Neuron (in vitro differentiated cells): Measurements from ENCODE around the gene LRRC8C.
"Not testable (repeated sequence)": the region's sequence is repeated elsewhere in the genome, so short reads cannot be mapped to it uniquely, and the experiment has no call there.

Source experiments
- H2AFZ ChIP-seq: one replicate; pipeline ENCODE4 v1.6.1; 2013; ENCODE audit warnings: low read depth, mild to moderate bottlenecking, inconsistent platforms, low read length, moderate library complexity
- H3K27me3 ChIP-seq: one replicate; pipeline ENCODE4 v1.6.1; 2013; ENCODE audit warnings: low read length; ENCODE audit not compliant: insufficient read depth
- H3K36me3 ChIP-seq: one replicate; pipeline ENCODE4 v1.6.1; 2013; ENCODE audit warnings: low read length; ENCODE audit not compliant: insufficient read depth
- H3K4me1 ChIP-seq: one replicate; pipeline ENCODE4 v1.6.1; 2013; ENCODE audit warnings: low read length; ENCODE audit not compliant: insufficient read depth
- H3K4me3 ChIP-seq: 2 replicates; pipeline ENCODE4 v1.5.1; 2013; ENCODE audit warnings: mild to moderate bottlenecking, low read length, moderate library complexity
- H3K9me3 ChIP-seq: one replicate; pipeline ENCODE4 v1.6.1; 2013; ENCODE audit warnings: low read length

LRRC8C gene

DNA sequence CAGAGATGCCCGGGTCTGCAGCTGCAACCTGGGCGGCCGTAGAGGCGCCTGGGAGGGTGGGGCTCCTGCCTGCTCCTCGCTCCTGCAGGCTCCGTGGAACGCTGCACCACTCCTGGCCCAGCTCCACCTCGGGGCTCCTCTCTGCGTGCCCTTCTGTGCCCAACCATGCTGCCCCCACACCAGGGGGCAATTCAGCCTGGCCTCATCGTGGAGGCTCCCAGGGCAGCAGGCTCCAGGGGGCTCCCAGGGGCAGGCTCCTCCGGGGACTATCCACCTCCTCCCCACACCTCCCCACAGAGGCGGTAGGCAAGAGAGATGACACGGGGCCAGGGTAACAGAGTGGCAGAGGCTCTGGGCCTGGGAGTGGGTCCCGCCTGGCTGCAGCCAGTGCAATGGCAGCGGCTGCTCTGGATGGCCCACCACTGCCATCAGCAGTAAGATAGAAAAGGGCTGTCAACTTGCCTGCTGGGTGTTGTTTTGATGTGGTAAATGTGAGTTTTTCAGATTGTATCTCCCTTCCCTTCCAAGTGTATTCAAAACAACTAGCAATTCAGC, 22.4 kb upstream of the LRRC8C start:
- no peaks in the 10 kb centered on the region for H3K36me3 ChIP-seq
- no peaks in the 10 kb centered on the region for H3K27me3 ChIP-seq
- no peaks in the 10 kb centered on the region for H3K9me3 ChIP-seq
- H3K4me1 ChIP-seq = no peaks in the 10 kb centered on the region
- H2AFZ ChIP-seq = no peak overlapping the region
- H3K4me3 ChIP-seq = no peak overlapping the region

DNA sequence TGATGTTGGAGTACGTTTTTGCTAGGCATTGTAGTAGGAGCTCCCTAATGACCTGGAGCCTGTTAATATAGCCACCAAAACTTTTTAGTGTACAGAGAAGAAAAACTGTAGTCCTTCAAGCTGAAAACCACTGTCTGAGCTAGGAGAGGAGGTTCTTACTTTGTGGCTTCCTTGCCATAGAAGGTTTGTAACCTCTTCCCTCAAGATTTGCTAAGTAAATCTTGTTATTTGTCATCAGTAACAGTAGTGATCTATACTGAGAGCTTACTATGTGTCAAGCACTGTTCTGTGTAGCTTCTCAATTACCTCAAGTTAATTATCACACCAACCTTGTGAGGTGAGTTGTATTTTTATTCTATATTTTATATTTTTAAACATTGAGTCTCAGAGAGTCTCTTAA, 21.2 kb upstream of the LRRC8C start:
- Histone ChIP-seq H3K4me3 (no peak overlapping the region), H3K27me3 (no peaks in the 10 kb centered on the region), H3K4me1 (no peaks in the 10 kb centered on the region)

DNA sequence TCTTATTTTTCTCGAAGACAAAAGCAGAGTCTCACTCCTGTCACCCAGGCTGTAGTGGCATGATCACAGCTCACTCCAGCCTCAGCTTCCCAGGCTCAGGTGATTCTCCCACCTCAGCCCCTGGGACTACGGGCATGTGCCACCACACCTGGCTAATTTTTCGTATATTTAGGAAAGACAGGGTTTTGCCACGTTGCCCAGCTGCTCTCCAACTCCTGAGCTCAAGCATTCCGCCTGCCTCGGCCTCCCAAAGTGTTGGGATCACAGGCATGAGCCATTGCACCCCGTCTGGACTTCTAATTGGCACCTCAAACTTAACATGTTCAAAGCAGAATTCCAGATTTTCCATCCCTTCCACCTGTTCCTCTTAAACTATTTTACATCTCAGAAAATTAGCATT, 19.0 kb upstream of the LRRC8C start:
- Histone ChIP-seq H2AFZ (no peak overlapping the region), H3K9me3 (no peaks in the 10 kb centered on the region), H3K4me3 (no peak overlapping the region), H3K4me1 (no peaks in the 10 kb centered on the region), H3K27me3 (no peaks in the 10 kb centered on the region), H3K36me3 (no peaks in the 10 kb centered on the region)

More for the DNA sequence above, 21.2 kb upstream of the LRRC8C start:
- no peaks in the 10 kb centered on the region for H3K36me3 ChIP-seq
- no peaks in the 10 kb centered on the region for H3K9me3 ChIP-seq
- no peak overlapping the region for H2AFZ ChIP-seq

DNA sequence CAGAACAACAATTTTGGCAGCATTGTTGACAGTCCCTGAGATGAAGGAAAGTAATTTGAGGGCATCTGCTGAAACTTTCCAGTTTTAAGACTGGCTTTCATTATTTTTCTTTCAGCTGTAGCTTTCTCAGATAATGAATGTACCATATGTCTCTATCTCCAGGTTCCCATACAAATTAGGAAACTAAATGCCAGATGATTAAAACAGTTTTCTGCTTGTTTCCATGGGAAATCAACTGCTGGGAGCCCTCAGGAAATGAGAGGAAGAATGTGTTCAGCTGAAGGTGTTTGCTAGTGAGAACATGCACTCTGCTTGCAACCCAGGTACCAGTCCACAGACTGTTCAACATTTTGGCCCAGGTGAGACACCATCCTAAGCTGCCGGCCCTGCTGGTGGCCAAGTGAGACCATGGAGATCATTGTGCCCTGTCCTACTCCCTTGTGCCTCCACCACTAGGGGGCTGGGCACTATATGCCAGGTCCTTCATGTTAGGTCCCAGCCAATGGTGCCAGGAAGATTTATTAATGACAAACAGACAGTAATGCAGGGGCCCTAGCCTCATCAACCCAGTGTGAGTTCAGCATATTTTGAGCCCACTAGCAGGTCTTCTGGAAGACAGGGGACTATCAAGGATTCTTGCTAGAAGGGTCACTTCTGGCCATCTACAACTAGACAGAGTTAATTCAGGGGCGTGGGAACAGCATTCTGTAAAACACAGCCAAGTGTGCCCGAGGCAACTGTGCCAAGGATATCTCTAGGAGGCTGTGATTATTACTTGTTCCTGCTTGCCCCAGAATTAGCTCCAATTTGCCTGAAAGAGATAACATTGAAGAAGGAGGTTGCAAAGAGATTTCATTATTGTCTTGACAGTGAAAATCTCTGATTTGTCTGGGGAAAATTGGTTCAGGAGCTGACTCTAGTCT, 17.0 kb upstream of the LRRC8C start:
- H2AFZ ChIP-seq = no peak overlapping the region
- no peaks in the 10 kb centered on the region for H3K36me3 ChIP-seq
- H3K27me3 ChIP-seq = no peaks in the 10 kb centered on the region
- H3K4me3 ChIP-seq = no peak overlapping the region
- no peaks in the 10 kb centered on the region for H3K4me1 ChIP-seq
- H3K9me3 ChIP-seq = no peaks in the 10 kb centered on the region

DNA sequence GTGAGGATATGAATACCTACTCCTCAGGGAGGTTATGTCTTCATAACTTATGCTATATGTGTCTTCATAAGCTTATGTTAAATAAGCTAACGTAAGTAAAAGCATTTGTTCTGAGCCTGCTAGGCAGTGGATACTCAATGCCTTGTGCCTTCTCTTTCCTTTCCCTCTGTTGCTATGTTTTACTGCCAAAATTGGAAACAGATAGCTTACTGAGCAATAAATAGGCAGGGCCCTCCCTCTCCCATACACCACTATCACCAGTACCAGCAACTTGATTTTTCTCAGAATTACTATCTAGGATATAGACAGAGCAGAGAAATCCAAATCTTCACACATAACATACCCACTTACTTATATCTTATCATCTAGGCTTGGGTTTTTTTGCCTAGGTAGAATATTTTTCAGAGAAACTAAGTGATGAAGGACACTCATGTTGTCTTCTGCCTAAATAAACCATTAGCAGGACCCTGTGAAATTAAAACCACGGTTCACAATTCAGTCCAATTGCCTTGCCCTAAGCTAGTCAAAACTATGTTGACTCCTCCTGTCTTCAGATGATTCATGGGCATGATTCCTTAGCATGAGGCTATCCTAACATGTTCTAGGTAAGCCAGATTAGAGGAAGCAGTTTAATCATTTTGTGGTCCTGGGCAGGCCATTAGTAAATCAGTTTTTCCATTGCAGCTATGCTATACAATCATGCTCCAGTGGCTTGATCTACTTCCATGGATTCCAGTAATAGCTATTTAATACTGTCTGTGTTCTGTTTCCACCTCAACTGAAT, 15.9 kb upstream of the LRRC8C start:
- H2AFZ ChIP-seq = no peak overlapping the region
- H3K9me3 ChIP-seq = no peaks in the 10 kb centered on the region
- no peak overlapping the region for H3K4me3 ChIP-seq
- H3K27me3 ChIP-seq = no peaks in the 10 kb centered on the region
- H3K4me1 ChIP-seq = no peaks in the 10 kb centered on the region
- no peaks in the 10 kb centered on the region for H3K36me3 ChIP-seq

DNA sequence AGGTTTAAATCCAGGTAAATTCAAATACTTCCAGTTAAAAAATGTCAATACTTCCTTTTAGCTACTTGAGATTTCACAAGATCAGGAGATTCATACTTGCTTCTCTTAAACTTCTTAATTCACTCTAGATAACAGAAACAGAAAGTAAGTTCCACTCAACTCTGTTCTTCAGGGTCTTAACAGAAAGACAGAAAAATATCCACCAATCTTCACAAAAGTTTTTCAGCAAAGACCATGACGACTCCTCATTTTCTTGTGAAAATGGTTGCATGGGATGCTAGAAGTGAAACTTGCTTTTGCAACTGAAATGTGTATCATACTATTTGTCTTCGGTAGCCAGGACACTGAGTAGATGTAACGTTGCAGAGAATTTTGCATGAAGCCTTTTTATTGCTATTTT, 12.3 kb upstream of the LRRC8C start:
- Histone ChIP-seq H3K27me3 (no peaks in the 10 kb centered on the region), H3K36me3 (no peaks in the 10 kb centered on the region), H3K9me3 (no peaks in the 10 kb centered on the region), H3K4me3 (no peak overlapping the region), H2AFZ (no peak overlapping the region), H3K4me1 (no peaks in the 10 kb centered on the region)

DNA sequence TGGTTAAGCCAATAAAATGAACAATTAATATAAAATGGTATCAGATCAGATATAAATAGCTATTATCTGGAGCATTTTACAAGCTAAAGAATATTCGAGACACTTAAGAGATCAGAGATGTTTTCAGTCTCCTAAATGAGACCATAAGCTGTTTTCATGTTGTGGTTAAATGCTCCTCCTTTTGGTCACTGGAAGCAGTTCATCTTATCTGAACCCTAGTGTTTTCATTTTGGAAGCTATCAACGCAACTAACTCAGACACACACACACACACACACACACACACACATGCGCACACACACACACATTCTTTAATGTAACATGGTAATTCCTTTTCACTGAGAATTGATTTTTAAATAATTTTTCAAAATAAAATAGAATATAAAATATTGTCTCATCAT, 10.0 kb upstream of the LRRC8C start:
- H3K4me3 ChIP-seq = no peak overlapping the region
- H3K27me3 ChIP-seq = no peaks in the 10 kb centered on the region
- H3K36me3 ChIP-seq = no peaks in the 10 kb centered on the region
- no peak overlapping the region for H2AFZ ChIP-seq
- H3K9me3 ChIP-seq = no peaks in the 10 kb centered on the region
- no peaks in the 10 kb centered on the region for H3K4me1 ChIP-seq

DNA sequence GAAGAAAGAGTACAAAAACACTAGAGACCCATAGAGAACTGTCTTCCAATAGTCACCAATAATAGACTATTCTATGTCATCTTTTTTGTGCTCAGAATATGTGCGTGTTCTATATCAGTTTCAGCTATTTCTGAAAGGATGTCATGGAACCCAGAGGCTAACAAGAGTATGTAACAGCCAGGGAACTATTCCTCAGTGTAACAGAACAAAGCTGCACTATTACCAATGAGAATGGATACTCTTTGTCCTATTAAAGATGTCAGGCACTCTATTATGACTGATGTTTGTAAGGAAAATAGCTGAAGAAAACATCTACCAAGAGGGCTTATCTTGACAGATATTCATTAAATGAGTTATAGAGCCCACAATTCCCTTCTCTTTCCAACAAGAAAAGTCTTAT, 8.6 kb upstream of the LRRC8C start:
- Histone ChIP-seq H3K9me3 (no peaks in the 10 kb centered on the region), H3K4me1 (no peaks in the 10 kb centered on the region), H3K27me3 (no peaks in the 10 kb centered on the region), H3K36me3 (no peaks in the 10 kb centered on the region), H2AFZ (no peak overlapping the region), H3K4me3 (no peak overlapping the region)

DNA sequence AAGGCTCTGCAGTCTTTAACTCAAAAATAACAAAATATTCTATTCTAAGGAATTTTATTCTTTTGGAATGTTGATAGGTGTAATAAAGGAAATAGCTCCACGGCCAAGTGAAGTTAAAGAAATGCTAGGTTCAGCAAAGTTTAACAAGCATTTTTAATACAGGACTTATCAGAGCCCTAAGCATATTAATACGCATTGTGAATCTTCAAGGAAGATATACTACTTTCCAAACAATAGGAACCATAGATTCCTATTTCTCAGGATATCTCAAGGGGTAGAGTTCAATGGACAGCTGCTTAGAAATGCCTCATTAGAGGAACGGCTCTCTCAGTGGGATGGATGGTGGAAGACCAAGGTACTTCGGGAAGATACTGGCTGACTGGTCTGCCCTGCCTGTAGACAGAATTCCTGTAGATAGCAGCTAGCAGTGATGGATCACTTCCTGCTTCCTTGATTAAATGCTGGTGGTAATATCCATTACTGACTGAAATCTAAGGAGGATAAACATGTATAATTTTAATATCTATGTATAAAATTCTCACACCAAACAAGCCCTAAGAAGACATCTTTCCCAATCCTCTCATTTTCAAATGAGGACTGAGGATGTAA, 8.1 kb upstream of the LRRC8C start:
- H3K4me1 ChIP-seq = no peaks in the 10 kb centered on the region
- no peaks in the 10 kb centered on the region for H3K36me3 ChIP-seq
- H3K27me3 ChIP-seq = no peaks in the 10 kb centered on the region
- H3K4me3 ChIP-seq = no peak overlapping the region
- H3K9me3 ChIP-seq = no peaks in the 10 kb centered on the region
- no peak overlapping the region for H2AFZ ChIP-seq

DNA sequence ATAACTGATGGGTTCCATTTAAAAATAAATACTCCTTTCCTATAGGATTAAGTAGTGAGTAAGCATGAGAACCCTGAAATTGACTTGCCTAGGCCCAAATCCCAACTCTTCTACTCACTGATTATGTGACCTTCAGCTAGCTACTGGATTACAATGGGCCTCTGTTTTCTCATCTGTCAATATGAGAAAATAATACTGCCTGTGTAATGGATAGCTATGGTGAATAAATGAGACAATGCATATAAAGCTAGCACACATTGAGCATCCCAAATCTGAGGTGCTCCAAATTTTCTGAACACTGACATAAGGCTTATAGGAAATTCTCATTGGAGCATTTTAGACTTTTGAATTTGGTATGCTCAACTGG, 5.3 kb upstream of the LRRC8C start:
- Histone ChIP-seq H3K9me3 (no peaks in the 10 kb centered on the region), H3K27me3 (no peaks in the 10 kb centered on the region)

DNA sequence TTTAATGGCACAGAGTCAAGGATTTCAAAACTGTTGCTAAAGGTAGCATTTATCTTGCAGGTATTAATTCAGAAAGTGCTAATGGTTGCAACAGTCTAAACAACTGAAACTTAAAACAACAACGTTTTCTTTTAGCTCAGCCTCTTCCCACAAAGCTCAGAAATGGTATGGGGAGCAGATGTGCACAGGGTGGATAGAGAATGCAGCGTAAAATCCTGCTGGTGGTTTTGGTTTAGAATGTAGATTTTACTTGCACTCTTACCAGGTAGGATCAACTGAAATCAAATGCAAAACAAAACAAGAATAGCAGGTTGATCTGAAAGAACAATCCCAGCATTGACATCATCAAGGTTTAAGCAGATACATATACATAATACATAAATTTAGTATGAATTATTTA, 3.8 kb upstream of the LRRC8C start:
- Histone ChIP-seq H3K4me1 (peaks cover 12% of the 10 kb centered on the region), H3K4me3 (no peak overlapping the region), H3K36me3 (no peaks in the 10 kb centered on the region), H2AFZ (no peak overlapping the region), H3K9me3 (no peaks in the 10 kb centered on the region), H3K27me3 (peaks cover 5% of the 10 kb centered on the region)

More for the DNA sequence above, 5.3 kb upstream of the LRRC8C start:
- H3K36me3 ChIP-seq = no peaks in the 10 kb centered on the region
- H3K4me1 ChIP-seq = peaks cover 6% of the 10 kb centered on the region
- H3K4me3 ChIP-seq = no peak overlapping the region
- H2AFZ ChIP-seq = no peak overlapping the region

DNA sequence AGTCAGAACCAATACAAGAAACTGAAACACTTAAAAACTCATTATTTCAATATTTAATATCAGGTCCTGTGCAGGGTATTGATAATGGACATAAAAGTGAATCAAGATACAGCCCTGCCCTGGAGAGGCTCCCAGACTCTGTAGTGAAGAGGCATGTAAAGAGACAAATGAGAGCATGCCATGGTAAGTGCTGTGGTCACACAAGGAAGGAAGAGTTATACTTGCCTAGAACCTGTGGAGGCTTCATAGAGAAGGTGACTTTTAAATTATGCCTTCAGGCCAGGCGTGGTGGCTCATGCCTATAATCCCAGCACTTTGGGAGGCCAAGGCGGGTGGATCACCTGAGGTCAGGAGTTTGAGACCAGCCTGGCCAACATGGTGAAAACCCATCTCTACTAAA, 3.3 kb upstream of the LRRC8C start:
- peaks cover 14% of the 10 kb centered on the region for H3K4me1 ChIP-seq
- H3K9me3 ChIP-seq, H3K27me3 ChIP-seq: not testable (repeated sequence)

DNA sequence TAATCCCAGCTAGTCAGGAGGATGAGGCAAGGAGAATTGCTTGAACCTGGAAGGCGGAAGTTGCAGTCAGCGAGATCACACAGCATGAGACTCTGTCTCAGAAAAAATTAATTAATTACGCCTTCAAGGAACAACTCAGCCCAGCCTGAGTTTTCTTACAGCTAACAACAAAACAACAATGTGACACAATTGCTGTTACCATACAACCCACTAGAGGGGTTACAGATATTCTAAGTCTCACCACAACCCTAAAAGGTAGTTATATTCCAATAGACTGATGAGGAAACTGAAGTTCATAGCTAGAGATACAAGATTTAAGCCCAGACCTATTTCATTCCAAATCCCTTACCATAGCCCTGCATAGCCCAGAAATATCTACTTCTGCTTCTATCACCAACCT, 2.9 kb upstream of the LRRC8C start:
- H2AFZ ChIP-seq = no peak overlapping the region
- no peaks in the 10 kb centered on the region for H3K36me3 ChIP-seq
- no peaks in the 10 kb centered on the region for H3K9me3 ChIP-seq
- H3K4me3 ChIP-seq = no peak overlapping the region
- peaks cover 14% of the 10 kb centered on the region for H3K4me1 ChIP-seq
- peaks cover 6% of the 10 kb centered on the region for H3K27me3 ChIP-seq

More for the DNA sequence above, 3.3 kb upstream of the LRRC8C start:
- H2AFZ ChIP-seq, H3K4me3 ChIP-seq, H3K36me3 ChIP-seq: not testable (repeated sequence)
